ENCODE measurements around the gene KCNQ4.

KCNQ4 gene

GRCh38 chr1:40783001-40783905, at the start of gene KCNQ4:
TSS of gene KCNQ4 (plus strand) at chr1:40783787. CDS start at chr1:40784094, 307 bp downstream.
- no peaks in the 10 kb centered on the region for H3K27me3 ChIP-seq (ENCODE audit: control insufficient read depth in 1 of 2, insufficient read depth in 2 of 2, low read length in 2 of 2)
- peak within 1 kb of the TSS; percentile 80 for H3K27ac ChIP-seq (ENCODE audit: low read depth, low read length)
- peak within 1 kb of the TSS; percentile 62 to 72 for H3K4me3 ChIP-seq (ENCODE audit: low read depth in 1 of 2, low read length in 2 of 2)
- no peaks in the 10 kb centered on the region for H3K36me3 ChIP-seq (ENCODE audit: insufficient read depth, low read length)
- no peaks in the 10 kb centered on the region for H3K9me3 ChIP-seq (ENCODE audit: low read length)
- H3K4me1 ChIP-seq (ENCODE audit: insufficient read depth, low read length), result peaks cover 44% of the 10 kb centered on the region
- H3K9ac ChIP-seq (ENCODE audit: low read length), result peak within 1 kb of the TSS; percentile 61

DNA sequence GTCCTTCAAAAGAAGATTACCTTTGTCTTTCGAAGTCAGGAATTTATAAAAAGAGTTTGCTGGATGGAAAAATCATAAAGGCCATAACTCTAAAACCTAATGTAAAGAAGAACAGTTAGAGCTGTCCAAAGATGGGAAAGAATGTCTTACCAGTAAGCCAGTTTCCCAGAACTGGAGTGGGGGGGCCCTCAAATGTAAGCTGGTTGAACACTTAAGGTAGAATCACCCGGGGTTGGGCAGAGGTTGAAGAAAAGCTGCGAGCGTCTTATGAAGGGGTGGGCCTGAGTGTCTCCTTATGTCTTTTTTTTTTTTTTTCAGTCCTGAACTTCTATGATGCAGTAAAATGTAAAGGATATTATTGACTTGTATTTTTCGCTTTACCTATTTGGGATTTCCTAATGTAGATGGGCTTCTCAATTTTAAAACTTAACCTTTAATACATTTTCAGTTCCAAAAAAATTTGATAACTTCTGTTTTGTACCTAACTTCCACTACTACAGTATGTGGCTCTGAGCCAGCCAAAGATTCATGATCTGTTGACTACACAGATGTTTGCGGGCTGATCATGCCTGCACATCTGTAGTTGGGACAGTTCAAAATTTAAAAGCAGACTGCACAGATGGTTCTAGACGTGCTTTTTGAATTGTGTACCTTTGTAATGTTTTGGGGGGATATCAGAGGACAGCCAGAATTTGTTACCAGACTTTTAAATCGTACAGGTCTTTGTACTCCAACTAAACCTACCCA, 48.5 kb upstream of the KCNQ4 start:
- H3K4me1 ChIP-seq (ENCODE audit: insufficient read depth, low read length), result peaks cover 47% of the 10 kb centered on the region
- no peak overlapping the region for H3K9ac ChIP-seq (ENCODE audit: low read length)
- H3K27me3 ChIP-seq (ENCODE audit: control insufficient read depth in 1 of 2, insufficient read depth in 2 of 2, low read length in 2 of 2), result no peaks in the 10 kb centered on the region
- H3K36me3 ChIP-seq (ENCODE audit: insufficient read depth, low read length), result peaks cover 10% of the 10 kb centered on the region
- peak overlapping the region; percentile 37 for H3K27ac ChIP-seq (ENCODE audit: low read depth, low read length)
- H3K4me3 ChIP-seq (ENCODE audit: low read depth in 1 of 2, low read length in 2 of 2), result no peak overlapping the region
- no peaks in the 10 kb centered on the region for H3K9me3 ChIP-seq (ENCODE audit: low read length)

GRCh38 chr1:40736085-40736531, 47.5 kb upstream of the KCNQ4 start:
- peak overlapping the region; percentile 14 for H3K27ac ChIP-seq (ENCODE audit: low read depth, low read length)
- no peaks in the 10 kb centered on the region for H3K9me3 ChIP-seq (ENCODE audit: low read length)
- no peaks in the 10 kb centered on the region for H3K27me3 ChIP-seq (ENCODE audit: control insufficient read depth in 1 of 2, insufficient read depth in 2 of 2, low read length in 2 of 2)
- peaks cover 10% of the 10 kb centered on the region for H3K36me3 ChIP-seq (ENCODE audit: insufficient read depth, low read length)
- H3K9ac ChIP-seq (ENCODE audit: low read length), result no peak overlapping the region
- H3K4me1 ChIP-seq (ENCODE audit: insufficient read depth, low read length), result peaks cover 57% of the 10 kb centered on the region
- no peak overlapping the region for H3K4me3 ChIP-seq (ENCODE audit: low read depth in 1 of 2, low read length in 2 of 2)

- H3K27ac ChIP-seq (ENCODE audit: low read depth, low read length), result no peak overlapping the region
- H3K4me3 ChIP-seq (ENCODE audit: low read depth in 1 of 2, low read length in 2 of 2), result no peak overlapping the region
- H3K27me3 ChIP-seq (ENCODE audit: control insufficient read depth in 1 of 2, insufficient read depth in 2 of 2, low read length in 2 of 2), result no peaks in the 10 kb centered on the region
- peaks cover 45% of the 10 kb centered on the region for H3K4me1 ChIP-seq (ENCODE audit: insufficient read depth, low read length)
- no peak overlapping the region for H3K9ac ChIP-seq (ENCODE audit: low read length)
- H3K36me3 ChIP-seq (ENCODE audit: insufficient read depth, low read length), result peaks cover 25% of the 10 kb centered on the region
- no peaks in the 10 kb centered on the region for H3K9me3 ChIP-seq (ENCODE audit: low read length)
Measured at GRCh38 chr1:40738831-40739230, 44.8 kb upstream of the KCNQ4 start.

DNA sequence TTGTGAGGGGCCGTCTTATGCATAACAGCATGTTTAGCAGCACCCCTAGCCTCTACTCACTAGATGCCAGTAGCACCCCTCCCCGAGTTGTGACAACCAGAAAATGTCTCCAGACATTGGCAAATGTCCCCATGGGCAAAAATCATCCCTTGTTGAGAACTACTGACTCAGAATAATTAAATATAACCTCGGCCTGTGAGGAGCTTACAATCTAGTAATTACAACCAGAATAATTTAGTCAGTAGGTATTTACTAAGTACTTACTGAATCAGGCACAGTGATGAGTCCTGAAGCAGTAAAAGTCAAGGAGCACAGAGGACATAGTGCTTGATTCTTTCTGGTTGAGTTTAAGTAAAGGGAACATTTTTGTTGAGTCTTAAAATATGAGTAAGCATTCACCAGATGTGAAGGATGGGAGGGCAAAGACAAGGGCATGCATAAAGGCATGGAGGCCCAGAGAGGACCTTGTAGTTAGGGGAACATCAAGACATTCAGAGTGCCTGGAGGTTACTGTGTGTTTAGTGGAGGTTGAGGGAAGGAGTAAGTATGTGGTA, 44.1 kb upstream of the KCNQ4 start:
- Histone ChIP-seq H3K4me3 (ENCODE audit: low read depth in 1 of 2, low read length in 2 of 2) (no peak overlapping the region), H3K9ac (ENCODE audit: low read length) (no peak overlapping the region), H3K36me3 (ENCODE audit: insufficient read depth, low read length) (peaks cover 25% of the 10 kb centered on the region), H3K9me3 (ENCODE audit: low read length) (no peaks in the 10 kb centered on the region), H3K27me3 (ENCODE audit: control insufficient read depth in 1 of 2, insufficient read depth in 2 of 2, low read length in 2 of 2) (no peaks in the 10 kb centered on the region), H3K27ac (ENCODE audit: low read depth, low read length) (no peak overlapping the region), H3K4me1 (ENCODE audit: insufficient read depth, low read length) (peaks cover 44% of the 10 kb centered on the region)

- Histone ChIP-seq H3K27ac (ENCODE audit: low read depth, low read length) (no peak overlapping the region), H3K4me3 (ENCODE audit: low read depth in 1 of 2, low read length in 2 of 2) (peak overlapping the region in 1 of 2 donors; percentile 21), H3K36me3 (ENCODE audit: insufficient read depth, low read length) (peaks cover 25% of the 10 kb centered on the region), H3K9me3 (ENCODE audit: low read length) (no peaks in the 10 kb centered on the region), H3K9ac (ENCODE audit: low read length) (no peak overlapping the region), H3K4me1 (ENCODE audit: insufficient read depth, low read length) (peaks cover 39% of the 10 kb centered on the region), H3K27me3 (ENCODE audit: control insufficient read depth in 1 of 2, insufficient read depth in 2 of 2, low read length in 2 of 2) (no peaks in the 10 kb centered on the region)
Measured at GRCh38 chr1:40740039-40740996, 43.3 kb upstream of the KCNQ4 start.

- H3K27ac ChIP-seq (ENCODE audit: low read depth, low read length), result no peak overlapping the region
Measured at GRCh38 chr1:40740997-40741736, 42.4 kb upstream of the KCNQ4 start.

GRCh38 chr1:40742363-40743061, 41.1 kb upstream of the KCNQ4 start:
- Histone ChIP-seq H3K4me1 (ENCODE audit: insufficient read depth, low read length) (peaks cover 37% of the 10 kb centered on the region), H3K9ac (ENCODE audit: low read length) (no peak overlapping the region), H3K36me3 (ENCODE audit: insufficient read depth, low read length) (peaks cover 26% of the 10 kb centered on the region), H3K27me3 (ENCODE audit: control insufficient read depth in 1 of 2, insufficient read depth in 2 of 2, low read length in 2 of 2) (no peaks in the 10 kb centered on the region), H3K9me3 (ENCODE audit: low read length) (no peaks in the 10 kb centered on the region), H3K27ac (ENCODE audit: low read depth, low read length) (no peak overlapping the region), H3K4me3 (ENCODE audit: low read depth in 1 of 2, low read length in 2 of 2) (no peak overlapping the region)

More at GRCh38 chr1:40740997-40741736, 42.4 kb upstream of the KCNQ4 start:
- Histone ChIP-seq H3K9ac (ENCODE audit: low read length) (no peak overlapping the region), H3K4me1 (ENCODE audit: insufficient read depth, low read length) (peaks cover 39% of the 10 kb centered on the region), H3K9me3 (ENCODE audit: low read length) (no peaks in the 10 kb centered on the region), H3K27me3 (ENCODE audit: control insufficient read depth in 1 of 2, insufficient read depth in 2 of 2, low read length in 2 of 2) (no peaks in the 10 kb centered on the region), H3K36me3 (ENCODE audit: insufficient read depth, low read length) (peaks cover 25% of the 10 kb centered on the region), H3K4me3 (ENCODE audit: low read depth in 1 of 2, low read length in 2 of 2) (no peak overlapping the region)

DNA sequence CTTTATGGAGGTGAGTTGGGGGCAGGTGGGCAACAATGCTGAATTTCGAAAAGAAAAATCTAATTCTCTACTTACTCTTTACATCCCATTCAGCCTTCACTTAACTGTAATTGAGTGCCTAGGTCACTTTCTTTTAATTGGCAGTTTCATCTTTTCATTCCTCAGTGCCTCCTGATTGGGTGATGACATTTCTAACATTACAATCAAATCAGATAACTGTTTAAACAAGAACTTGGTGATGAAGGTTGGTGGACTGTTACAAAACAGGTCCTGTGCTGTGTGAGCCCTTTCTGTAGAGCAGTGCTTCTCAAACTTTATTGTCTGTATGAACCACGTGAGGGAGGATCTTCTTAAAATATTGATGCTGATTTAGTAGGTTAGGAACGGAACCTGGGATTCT, 40.1 kb upstream of the KCNQ4 start:
- Histone ChIP-seq H3K4me3 (ENCODE audit: low read depth in 1 of 2, low read length in 2 of 2) (no peak overlapping the region), H3K9me3 (ENCODE audit: low read length) (no peaks in the 10 kb centered on the region), H3K27ac (ENCODE audit: low read depth, low read length) (no peak overlapping the region), H3K9ac (ENCODE audit: low read length) (no peak overlapping the region), H3K36me3 (ENCODE audit: insufficient read depth, low read length) (peaks cover 35% of the 10 kb centered on the region), H3K4me1 (ENCODE audit: insufficient read depth, low read length) (peaks cover 37% of the 10 kb centered on the region), H3K27me3 (ENCODE audit: control insufficient read depth in 1 of 2, insufficient read depth in 2 of 2, low read length in 2 of 2) (no peaks in the 10 kb centered on the region)

DNA sequence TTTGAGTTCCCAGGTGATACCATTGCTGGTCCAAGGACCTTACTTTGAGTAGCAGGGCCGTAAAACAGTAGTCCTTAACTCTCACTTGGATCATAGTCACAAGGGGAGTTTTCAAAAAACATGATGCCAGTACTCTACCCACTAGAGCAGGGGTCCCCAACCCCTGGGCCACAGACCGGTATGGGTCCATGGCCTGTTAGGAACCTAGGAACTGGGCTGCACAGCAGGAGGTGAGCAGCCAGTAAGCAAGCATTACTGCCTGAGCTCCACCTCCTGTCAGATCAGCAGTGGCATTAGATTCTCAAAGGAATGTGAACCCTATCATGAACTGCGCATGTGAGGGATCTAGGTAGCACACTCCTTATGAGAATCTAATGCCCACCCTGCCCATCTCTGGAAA, 39.7 kb upstream of the KCNQ4 start:
- Histone ChIP-seq H3K27ac (ENCODE audit: low read depth, low read length) (no peak overlapping the region), H3K4me3 (ENCODE audit: low read depth in 1 of 2, low read length in 2 of 2) (no peak overlapping the region)

More for the DNA sequence above, 39.7 kb upstream of the KCNQ4 start:
- no peaks in the 10 kb centered on the region for H3K27me3 ChIP-seq (ENCODE audit: control insufficient read depth in 1 of 2, insufficient read depth in 2 of 2, low read length in 2 of 2)
- no peaks in the 10 kb centered on the region for H3K9me3 ChIP-seq (ENCODE audit: low read length)
- peaks cover 37% of the 10 kb centered on the region for H3K4me1 ChIP-seq (ENCODE audit: insufficient read depth, low read length)
- peaks cover 37% of the 10 kb centered on the region for H3K36me3 ChIP-seq (ENCODE audit: insufficient read depth, low read length)
- no peak overlapping the region for H3K9ac ChIP-seq (ENCODE audit: low read length)
